ENCODE data around the gene KLK7. TPM values are rescaled to one million over a fixed set of nuclear protein-coding genes. Genes with fewer than 3 reads are reported as not detected.

Gene KLK7
- total and polyA plus RNA-seq, 10 of the 15 experiments (the other 5 are each of a cell fraction or from before 2014, with no cell fraction given), result not detected

- no peaks in the 10 kb centered on the region for H3K36me3 ChIP-seq (ENCODE audit: control insufficient read depth in 2 of 2, insufficient read depth in 2 of 2, low read length in 1 of 2)
- in situ Hi-C loops (cut with MboI), result no loop called here
- no peak for TF ChIP-seq USF2 (IDR thresholded peaks at IDR 0.05; ENCODE audit: borderline replicate concordance, low read depth, low read length)
- TF ChIP-seq REST (IDR thresholded peaks at IDR 0.05; ENCODE audit: low read depth, low read length), result no peak
- no peak for TF ChIP-seq NFIC (IDR thresholded peaks at IDR 0.05; ENCODE audit: low read depth, low read length)
- no peak for TF ChIP-seq GABPA (IDR thresholded peaks at IDR 0.05; ENCODE audit: low read depth)
- no peak for TF ChIP-seq E4F1 (IDR thresholded peaks at IDR 0.05; ENCODE audit: borderline replicate concordance, partially characterized antibody)
- no peak for TF ChIP-seq PML (IDR thresholded peaks at IDR 0.05; ENCODE audit: low read length)
- TF ChIP-seq BHLHE40 (IDR thresholded peaks at IDR 0.05; ENCODE audit: borderline replicate concordance in 1 of 2, low read depth in 2 of 2, low read length in 1 of 2), result no peak
- no peak for TF ChIP-seq KDM1A (IDR thresholded peaks at IDR 0.05; ENCODE audit: borderline replicate concordance)
- no peak for TF ChIP-seq NFYA (IDR thresholded peaks at IDR 0.05; ENCODE audit: borderline replicate concordance, low read depth, low read length)
- TF ChIP-seq TCF7 (IDR thresholded peaks at IDR 0.05; ENCODE audit: borderline replicate concordance), result no peak
- FAIRE-seq, result no peak
- SMC1A ChIA-PET (ENCODE audit: uncharacterized antibody, unreplicated experiment), result no interaction called here
- 27% methylated on average over 6 of the region's 9 CpGs for WGBS (ENCODE audit: insufficient coverage, insufficient replicate concordance, low lambda C conversion rate, missing lambda C conversion rate)
- H3K4me1 ChIP-seq (ENCODE audit: control insufficient read depth, insufficient read depth, low read length), result no peaks in the 10 kb centered on the region
- H4K20me1 ChIP-seq (ENCODE audit: control insufficient read depth, insufficient read depth), result no peaks in the 10 kb centered on the region
- no peaks in the 10 kb centered on the region for H3K79me2 ChIP-seq (ENCODE audit: control insufficient read depth, insufficient read depth, low read length)
- ATAC-seq, result no peak
- POLR2A ChIA-PET, result no interaction called here
- no peak overlapping the region for H3K27ac ChIP-seq (ENCODE audit: control insufficient read depth, insufficient read depth)
- DNase-seq (ENCODE audit: low read depth, low spot score), result no peak
- peaks cover 0 to 2% of the 10 kb centered on the region in 2 experiments; a peak in 2 of 4 replicates for H3K27me3 ChIP-seq (replicated peaks in 1 of 2; ENCODE audit: control insufficient read depth in 2 of 2, insufficient read depth in 2 of 2, low read length in 1 of 2)
- CTCF ChIA-PET, result no interaction called here
- H2AFZ ChIP-seq (ENCODE audit: control insufficient read depth, low read depth, low read length), result no peak overlapping the region
- intact Hi-C loops (cut with micrococcal nuclease; ENCODE audit: unreplicated experiment), result no loop called here
- H3K4me3 ChIP-seq, result no peak overlapping the region
- BruUV-seq (replicated peaks), result no TSS peak
- H3K9ac ChIP-seq (ENCODE audit: control insufficient read depth, insufficient read depth, low read length), result no peak overlapping the region
- H3K9me3 ChIP-seq (replicated peaks; ENCODE audit: control insufficient read depth, insufficient read depth, low read length), result no peaks in the 10 kb centered on the region; the same call in 2 of the 3 replicates
- no peak overlapping the region for H3K4me2 ChIP-seq (ENCODE audit: control insufficient read depth, insufficient read depth)
- RAD21 ChIA-PET (ENCODE audit: unreplicated experiment), result no interaction called here
These were observed 23.8 kb downstream of the KLK7 start for GRCh38 chr19:50959731-50960500.
